OCI-LY7 (cell line): ENCODE results near the gene ADPRM. TPM values are rescaled to one million over a fixed set of nuclear protein-coding genes. Genes with fewer than 3 reads are reported as not detected.

Experiments
- BruUV-seq: library from RNA; stranded (reverse); fragments of 400-500 nt; replicated peaks from 2 replicates; lab custom pipeline; 2021; lab: Mats Ljungman, UMichigan
- CTCF ChIA-PET: fragments of 300-600 bp; sonication (Branson Sonifier 250); formaldehyde crosslinking; loops from one replicate; lab custom pipeline; 2022; ENCODE audit warnings: antibody characterized with exemption; ENCODE audit not compliant: unreplicated experiment; lab: Charles Lee
- POLR2A ChIA-PET: fragments of 300-600 bp; sonication (Branson Sonifier 250); formaldehyde crosslinking; loops from one replicate; lab custom pipeline; 2022; ENCODE audit warnings: antibody characterized with exemption; lab: Charles Lee
- DNase-seq: peaks from one replicate; pipeline ENCODE4 v3.0.0-alpha.2; 2015; ENCODE audit warnings: low spot score
- H2AFZ ChIP-seq: fragments of 200-600 bp; sonication (generic), shearing (Covaris generic); 2 replicates; pipeline ENCODE4 v1.6.1; 2014; ENCODE audit warnings: mild to moderate bottlenecking, antibody characterized with exemption, low read length, moderate library complexity
- H3K27ac ChIP-seq: fragments of 200-600 bp; sonication (generic); 2 replicates; pipeline ENCODE4 v1.5.1; 2014; ENCODE audit warnings: mixed run types, low read depth, mild to moderate bottlenecking, moderate library complexity, low read length, inconsistent platforms; ENCODE audit not compliant: poor library complexity, severe bottlenecking
- H3K36me3 ChIP-seq: fragments of 200-600 bp; sonication (generic); 2 replicates; pipeline ENCODE4 v1.6.1; 2014; ENCODE audit warnings: mild to moderate bottlenecking, antibody characterized with exemption, low read length, moderate library complexity, mixed read lengths; ENCODE audit not compliant: insufficient read depth
- H3K4me1 ChIP-seq: fragments of 200-600 bp; sonication (generic); 2 replicates; pipeline ENCODE4 v1.5.1; 2014; ENCODE audit warnings: mild to moderate bottlenecking, low read length; ENCODE audit not compliant: insufficient read depth, poor library complexity, severe bottlenecking
- H3K4me2 ChIP-seq: fragments of 200-600 bp; sonication (generic); 2 replicates; pipeline ENCODE4 v1.6.1; 2014; ENCODE audit warnings: mild to moderate bottlenecking, low read length
- H3K4me3 ChIP-seq: fragments of 200-600 bp; sonication (generic); 2 replicates; pipeline ENCODE4 v1.5.1; 2014; ENCODE audit warnings: mild to moderate bottlenecking, low read depth, low read length; ENCODE audit not compliant: poor library complexity, severe bottlenecking
- H3K79me2 ChIP-seq: fragments of 200-600 bp; sonication (generic); 2 replicates; pipeline ENCODE4 v1.6.1; 2016; ENCODE audit warnings: low read depth, mild to moderate bottlenecking, low read length, moderate library complexity, mixed read lengths; ENCODE audit not compliant: insufficient read depth
- H3K9me2 ChIP-seq: fragments of 200-600 bp; sonication (generic); 2 replicates; pipeline ENCODE4 v1.6.1; 2016; ENCODE audit warnings: mild to moderate bottlenecking, low read length, mixed read lengths; ENCODE audit not compliant: insufficient read depth
- H3K9me3 ChIP-seq: fragments of 200-600 bp; sonication (generic); 2 replicates; pipeline ENCODE4 v1.6.1; 2014; ENCODE audit warnings: mild to moderate bottlenecking, mixed run types, low read length, mixed read lengths
- H4K20me1 ChIP-seq: fragments of 200-600 bp; sonication (generic); 2 replicates; pipeline ENCODE4 v1.6.1; 2014; ENCODE audit warnings: mild to moderate bottlenecking, antibody characterized with exemption, low read length, moderate library complexity, mixed read lengths; ENCODE audit not compliant: insufficient read depth
- EZH2phosphoT487 ChIP-seq: fragments of 200-600 bp; sonication (generic); IDR thresholded peaks from 2 replicates; pipeline ENCODE4 v1.6.1; 2018; ENCODE audit warnings: low read depth, borderline replicate concordance, mild to moderate bottlenecking, mixed run types, antibody characterized with exemption, low read length, moderate library complexity, mixed read lengths
- intact Hi-C: fragments of 100-400 bp; cut with micrococcal nuclease; formaldehyde crosslinking; loops from one replicate; pipeline ENCODE4 v1.10.0; 2022; ENCODE audit not compliant: unreplicated experiment
- total RNA-seq, 2 experiments: library from RNA; depleted of rRNA in 1 of 2; stranded (reverse); fragments of >200 nt in 1 of 2; shearing (Covaris generic) in 1 of 2; gene quantifications; 2 replicates each; pipeline ENCODE4 v1.2.3, GENCODE V29; 2014 to 2022
- TF ChIP-seq, protein P1 (sequence below): fragments of 200-600 bp; sonication (generic); conservative IDR thresholded peaks from 2 replicates; pipeline ENCODE4 v1.5.1; 2014; ENCODE audit warnings: mild to moderate bottlenecking, antibody characterized with exemption, low read length, moderate library complexity, mixed read lengths

The ADPRM gene
- total RNA-seq, 2 experiments from 2014 or later, result 5.5 to 7.0 TPM

DNA sequence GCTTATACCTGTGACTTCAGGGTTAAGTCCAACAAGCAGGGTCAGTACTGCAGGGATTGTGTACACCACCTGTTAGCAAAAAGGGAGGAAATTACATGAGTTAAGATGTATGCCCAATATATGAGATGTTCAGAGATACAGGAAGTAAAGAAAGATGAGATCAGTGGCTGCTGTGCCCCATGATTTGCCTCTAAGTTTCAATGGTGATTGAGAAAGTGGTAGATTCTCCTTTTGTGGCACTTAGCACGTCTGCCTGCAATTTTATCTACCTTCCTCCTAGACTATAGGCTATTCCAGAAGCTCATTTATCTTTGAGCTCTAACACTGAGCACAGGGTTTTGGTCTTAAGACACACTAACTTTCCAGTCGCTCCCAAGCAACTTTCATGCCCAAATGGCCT, 28.8 kb downstream of the ADPRM start:
- TF ChIP-seq EZH2phosphoT487, result no peak
- TF ChIP-seq, protein P1, sequence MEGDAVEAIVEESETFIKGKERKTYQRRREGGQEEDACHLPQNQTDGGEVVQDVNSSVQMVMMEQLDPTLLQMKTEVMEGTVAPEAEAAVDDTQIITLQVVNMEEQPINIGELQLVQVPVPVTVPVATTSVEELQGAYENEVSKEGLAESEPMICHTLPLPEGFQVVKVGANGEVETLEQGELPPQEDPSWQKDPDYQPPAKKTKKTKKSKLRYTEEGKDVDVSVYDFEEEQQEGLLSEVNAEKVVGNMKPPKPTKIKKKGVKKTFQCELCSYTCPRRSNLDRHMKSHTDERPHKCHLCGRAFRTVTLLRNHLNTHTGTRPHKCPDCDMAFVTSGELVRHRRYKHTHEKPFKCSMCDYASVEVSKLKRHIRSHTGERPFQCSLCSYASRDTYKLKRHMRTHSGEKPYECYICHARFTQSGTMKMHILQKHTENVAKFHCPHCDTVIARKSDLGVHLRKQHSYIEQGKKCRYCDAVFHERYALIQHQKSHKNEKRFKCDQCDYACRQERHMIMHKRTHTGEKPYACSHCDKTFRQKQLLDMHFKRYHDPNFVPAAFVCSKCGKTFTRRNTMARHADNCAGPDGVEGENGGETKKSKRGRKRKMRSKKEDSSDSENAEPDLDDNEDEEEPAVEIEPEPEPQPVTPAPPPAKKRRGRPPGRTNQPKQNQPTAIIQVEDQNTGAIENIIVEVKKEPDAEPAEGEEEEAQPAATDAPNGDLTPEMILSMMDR, result no peak
- no peak overlapping the region for H3K27ac ChIP-seq
- no peak for DNase-seq
- POLR2A ChIA-PET, result no interaction called here
- H3K4me1 ChIP-seq, result no peaks in the 10 kb centered on the region
- BruUV-seq, result no TSS peak
- H4K20me1 ChIP-seq, result no peaks in the 10 kb centered on the region
- no peaks in the 10 kb centered on the region for H3K9me2 ChIP-seq
- no peak overlapping the region for H2AFZ ChIP-seq
- no peak overlapping the region for H3K4me3 ChIP-seq
- intact Hi-C loops, result no loop called here
- no peaks in the 10 kb centered on the region for H3K36me3 ChIP-seq
- no peak overlapping the region for H3K4me2 ChIP-seq
- CTCF ChIA-PET, result no interaction called here
- H3K9me3 ChIP-seq, result no peaks in the 10 kb centered on the region
- no peaks in the 10 kb centered on the region for H3K79me2 ChIP-seq

DNA sequence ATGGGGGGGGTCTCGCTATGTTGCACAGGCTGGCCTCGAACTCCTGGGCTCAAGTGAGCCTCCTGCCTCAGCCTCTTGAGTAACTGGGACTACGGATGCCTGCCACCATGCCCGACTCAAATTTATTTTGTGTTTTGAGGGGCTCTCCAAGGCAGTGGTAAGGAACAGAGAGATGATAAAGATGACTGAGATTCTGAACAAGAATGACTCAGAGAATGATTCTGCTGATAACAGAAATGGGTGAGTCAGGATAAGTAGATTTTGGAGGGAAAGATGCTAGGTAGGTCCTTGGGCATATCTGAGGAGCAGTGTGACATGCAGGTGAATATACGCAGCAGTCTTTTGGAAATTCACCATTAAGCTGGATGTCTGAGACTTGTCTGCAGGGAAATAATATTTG, 29.8 kb downstream of the ADPRM start:
- POLR2A ChIA-PET, result no interaction called here
- Histone ChIP-seq H3K4me2 (no peak overlapping the region), H3K27ac (no peak overlapping the region), H4K20me1 (no peaks in the 10 kb centered on the region), H3K9me3 (no peaks in the 10 kb centered on the region), H3K79me2 (no peaks in the 10 kb centered on the region), H3K4me1 (no peaks in the 10 kb centered on the region), H3K4me3 (no peak overlapping the region), H3K9me2 (no peaks in the 10 kb centered on the region), H3K36me3 (no peaks in the 10 kb centered on the region), H2AFZ (no peak overlapping the region)
- intact Hi-C loops, result no loop called here
- CTCF ChIA-PET, result no interaction called here
- DNase-seq, result no peak
- BruUV-seq, result no TSS peak
- TF ChIP-seq EZH2phosphoT487, result no peak
- TF ChIP-seq, protein P1, result no peak

DNA sequence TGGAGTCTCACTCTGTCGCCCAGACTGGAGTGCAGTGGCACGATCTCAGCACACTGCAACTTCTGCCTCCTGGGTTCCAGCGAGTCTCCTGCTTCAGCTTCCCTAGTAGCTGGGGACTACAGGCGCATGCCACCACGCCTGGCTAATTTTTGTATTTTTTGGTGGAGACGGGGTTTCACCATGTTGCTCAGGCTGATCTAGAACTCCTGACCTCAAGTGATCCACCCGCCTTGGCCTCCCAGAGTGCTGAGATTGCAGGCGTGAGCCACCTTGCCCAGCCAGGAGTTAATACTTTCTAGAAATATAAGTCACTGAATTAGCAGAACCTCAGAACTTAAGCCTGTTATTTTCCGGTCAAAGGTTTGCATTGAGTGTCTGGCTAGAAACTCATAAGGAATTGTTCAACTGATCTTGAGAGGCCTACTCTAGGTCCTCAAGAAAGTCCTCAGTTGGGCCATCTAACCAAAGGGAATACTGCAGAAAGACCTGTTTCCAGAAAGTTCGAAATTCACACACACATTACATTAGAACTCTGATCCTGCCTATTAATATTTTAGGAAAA, 31.0 kb downstream of the ADPRM start:
- H3K4me2 ChIP-seq, result no peak overlapping the region
- POLR2A ChIA-PET, result no interaction called here
- no peaks in the 10 kb centered on the region for H3K9me3 ChIP-seq
- no peak overlapping the region for H3K27ac ChIP-seq
- CTCF ChIA-PET, result no interaction called here
- H3K36me3 ChIP-seq, result no peaks in the 10 kb centered on the region
- no peak overlapping the region for H3K4me3 ChIP-seq
- TF ChIP-seq EZH2phosphoT487, result no peak
- TF ChIP-seq, protein P1, result no peak
- H4K20me1 ChIP-seq, result no peaks in the 10 kb centered on the region
- intact Hi-C loops, result no loop called here
- H3K4me1 ChIP-seq, result no peaks in the 10 kb centered on the region
- no TSS peak for BruUV-seq
- DNase-seq, result no peak
- H3K79me2 ChIP-seq, result no peaks in the 10 kb centered on the region
- no peaks in the 10 kb centered on the region for H3K9me2 ChIP-seq
- no peak overlapping the region for H2AFZ ChIP-seq
